GM11168 (cell line): ENCODE data around the gene ADA.
"Not testable (repeated sequence)": the region's sequence is repeated elsewhere in the genome, so short reads cannot be mapped to it uniquely, and the experiment has no call there.

ENCODE experiments used
- in situ Hi-C: fragments of 300-500 bp; cut with MboI; formaldehyde crosslinking; loops from one replicate; pipeline ENCODE4 v1.12.0; 2022; ENCODE audit warnings: low sequenced_read_pairs; ENCODE audit not compliant: unreplicated experiment

The ADA gene

GRCh38 chr20:44681796-44682566 lies 30.5 kb upstream of the ADA start:
- in situ Hi-C loops = loop anchor here (10.0 kb wide), 1 partner anchor 193 kb away; no protein-coding TSS in a partner anchor

GRCh38 chr20:44678990-44679611 lies 27.6 kb upstream of the ADA start:
- in situ Hi-C loops = no loop called here

GRCh38 chr20:44678242-44678641 lies 26.7 kb upstream of the ADA start:
- in situ Hi-C loops = no loop called here

- in situ Hi-C loops = not testable (repeated sequence)
Measured at GRCh38 chr20:44672318-44672902, 20.9 kb upstream of the ADA start.

- in situ Hi-C loops = not testable (repeated sequence)
Measured at GRCh38 chr20:44671541-44671940, 20.0 kb upstream of the ADA start.

GRCh38 chr20:44670851-44671250 lies 19.4 kb upstream of the ADA start:
- in situ Hi-C loops = not testable (repeated sequence)

- in situ Hi-C loops = no loop called here
Measured at GRCh38 chr20:44666066-44666465, 14.6 kb upstream of the ADA start.

- in situ Hi-C loops = no loop called here
Measured at GRCh38 chr20:44664131-44664530, 12.6 kb upstream of the ADA start.

GRCh38 chr20:44662261-44662660 lies 10.8 kb upstream of the ADA start:
- in situ Hi-C loops = no loop called here

- in situ Hi-C loops = no loop called here
Measured at GRCh38 chr20:44660581-44660980, 9.1 kb upstream of the ADA start.

GRCh38 chr20:44659931-44660330 lies 8.4 kb upstream of the ADA start:
- in situ Hi-C loops = no loop called here

- in situ Hi-C loops = no loop called here
Measured at GRCh38 chr20:44658810-44659209, 7.3 kb upstream of the ADA start.

GRCh38 chr20:44657875-44658274 lies 6.4 kb upstream of the ADA start:
- in situ Hi-C loops = no loop called here

GRCh38 chr20:44656448-44656847 lies 4.9 kb upstream of the ADA start:
- in situ Hi-C loops = no loop called here

GRCh38 chr20:44654210-44654609 lies 2.7 kb upstream of the ADA start:
- in situ Hi-C loops = not testable (repeated sequence)

- in situ Hi-C loops = no loop called here
Measured at GRCh38 chr20:44653546-44653945, 2.0 kb upstream of the ADA start.

GRCh38 chr20:44651434-44651683 lies 140 bp downstream of the ADA start:
- in situ Hi-C loops = no loop called here

- in situ Hi-C loops = no loop called here
Measured at GRCh38 chr20:44650771-44651433, 597 bp downstream of the ADA start.

GRCh38 chr20:44649976-44650375 lies 1.5 kb downstream of the ADA start:
- in situ Hi-C loops = loop anchor here (25.0 kb wide), 1 partner anchor 438 kb away; the partner anchor contains the start of gene OSER1

GRCh38 chr20:44649126-44649525 lies 2.4 kb downstream of the ADA start:
- in situ Hi-C loops = loop anchor here (25.0 kb wide), 1 partner anchor 437 kb away; the partner anchor contains the start of gene OSER1

GRCh38 chr20:44648579-44648978 lies 2.9 kb downstream of the ADA start:
- in situ Hi-C loops = loop anchor here (25.0 kb wide), 1 partner anchor 436 kb away; the partner anchor contains the start of gene OSER1
